Heart left ventricle (tissue), 16 donors: ENCODE measurements around the gene SIGLEC15. TPM values are rescaled to one million over a fixed set of nuclear protein-coding genes. Genes with fewer than 3 reads are reported as not detected.
A peak's percentile ranks its signal among the peaks of the same experiment; 100 is the strongest.

Experiments used
- ATAC-seq, 4 donors: fragments of 200-7000 bp; cut with Tn5 transposase; one replicate each; pipeline ENCODE4 v1.9.1; 2020 to 2022; ENCODE audit warnings: moderate library complexity in 4 of 4, mild to moderate bottlenecking in 3 of 4, moderate number of reproducible peaks in 1 of 4
- DNase-seq, 5 donors: peaks; one replicate each; pipeline ENCODE4 v3.0.0-alpha.2; 2020
- H3K27ac ChIP-seq, 12 donors: fragments of 200-600 bp; sonication (generic) in 4 of 12; one replicate each; pipeline versions ENCODE4 v1.5.0 to v1.8.0; 2016 to 2022; ENCODE audit warnings: mild to moderate bottlenecking in 2 of 12
- H3K27me3 ChIP-seq, 9 donors: fragments of 200-600 bp; sonication (generic) in 2 of 9; one replicate each; pipeline versions ENCODE4 v1.5.1 to v1.8.0; 2016 to 2022; ENCODE audit warnings: mild to moderate bottlenecking in 3 of 9
- H3K36me3 ChIP-seq, 9 donors: fragments of 200-600 bp; sonication (generic) in 2 of 9; one replicate each; pipeline versions ENCODE4 v1.5.0 to v1.8.0; 2018 to 2022; ENCODE audit warnings: mild to moderate bottlenecking in 2 of 9
- H3K4me1 ChIP-seq, 12 donors: fragments of 200-600 bp; sonication (generic) in 4 of 12; one replicate each; pipeline versions ENCODE4 v1.5.0 to v1.8.0; 2016 to 2022; ENCODE audit warnings: mild to moderate bottlenecking in 3 of 12
- H3K4me3 ChIP-seq, 12 donors: fragments of 200-600 bp; sonication (generic) in 4 of 12; one replicate each; pipeline versions ENCODE4 v1.5.0 to v1.8.0; 2017 to 2022; ENCODE audit warnings: mild to moderate bottlenecking in 9 of 12, moderate library complexity in 4 of 12
- H3K9me3 ChIP-seq, 12 donors: fragments of 200-600 bp; sonication (generic) in 4 of 12; one replicate each; pipeline versions ENCODE4 v1.5.0 to v1.8.0; 2016 to 2022; ENCODE audit warnings: mild to moderate bottlenecking in 1 of 12
- CTCF ChIP-seq, 12 donors: fragments of 200-600 bp; sonication (generic) in 4 of 12; IDR thresholded peaks; one replicate each; pipeline versions ENCODE4 v1.5.0 to v1.8.0; 2018 to 2022; ENCODE audit warnings: antibody characterized with exemption in 12 of 12, mild to moderate bottlenecking in 5 of 12
- POLR2A ChIP-seq, 2 donors: fragments of 450-650 bp; IDR thresholded peaks; one replicate each; pipeline ENCODE4 v1.6.1; 2017; ENCODE audit warnings: antibody characterized with exemption in 2 of 2, mild to moderate bottlenecking in 2 of 2, moderate library complexity in 2 of 2
- WGBS, 4 donors: extraction: QIAGEN DNeasy Blood & Tissue Kit in 2 of 4; methylation state at CpG; one replicate each; pipeline versions ENCODE4 v1.1.5 to v1.1.7; 2013 to 2018; 5-methylcytosine and 5-hydroxymethylcytosine counted together
- intact Hi-C, 10 donors: fragments of 100-400 bp; cut with DNase I; formaldehyde crosslinking; loops; one replicate each; pipeline versions ENCODE4 v1.11.1 to v1.14.2; 2022
- long read RNA-seq, 3 donors: library from polyadenylated mRNA; unstranded; transcript quantifications; one replicate each; pipeline ENCODE4 v2.0.0, GENCODE V29; 2020 to 2021
- polyA plus RNA-seq, 2 donors: library from polyadenylated mRNA; stranded (reverse); fragments of 200-250 nt; gene quantifications; one replicate each; pipeline ENCODE4 v1.2.3, GENCODE V29; 2013
- total RNA-seq, 9 donors: library from RNA; depleted of rRNA in 2 of 9; stranded (reverse); fragments of >200 nt in 2 of 9; fragmentation: NEBNext Ultra II Directional in 3 of 9; extraction: Animal tissue kit (Norgen Biotek cat#: 25700) in 3 of 9; gene quantifications; one replicate each; pipeline versions ENCODE4 v1.1.0 to v1.2.4, GENCODE V29; 2016 to 2023
- donor health status: ischemic (EF 13 %, LVEDD 7.1; RV severe dilation, severe dysfunction).
- donor health status: healthy with polysubstance abuse.
- donor health status: DM: no; HTN: yes; CAD: no.
- donor health status: DM: no; HTN: no; CAD: no.
- donor health status: ischemic (EF 25% LVEDD 6.9; RV normal size, moderate dysfunction).
- donor health status: ischemic (EF 25% LVEDD 5.7; RV mildly dilated, moderate dysfunction).
- donor health status: healthy.
- donor health status: DM: yes; HTN: yes; CAD: no.
- donor health status: ischemic (EF 35%, LVEDD 5.7; RV mildly dilated, moderate dysfunction).
- donor health status: nonischemic (EF 11% LVEDD 7.7; RV severe dilation, severe dysfunction).
- donor health status: DM: yes; HTN: yes; CAD: no.
- donor health status: PGD.
- donor health status: ischemic (EF 29% LVEDD 5.4; RV normal size, mild dysfunction).
- donor health status: nonischemic (EF 23%, LVEDD 6.1; RV moderate dilation, normal function).

The SIGLEC15 gene
- total RNA-seq (under 1 TPM in 6 of 9 donors, not detected in 3; 0.08 to 0.77 (median 0.49) TPM), polyA plus RNA-seq (under 1 TPM in 1 of 2 donors, not detected in 1; 0.10 TPM)
- long read RNA-seq, donor 1 = 0 reads
- long read RNA-seq, donor 2 = 0 reads
- long read RNA-seq, donor 3 = 0 reads

- Histone ChIP-seq H3K4me1 (peaks cover 0 to 32% (median 7%) of the 10 kb centered on the region in 12 donors), H3K27me3 (no peaks in the 10 kb centered on the region), H3K4me3 (no peak within 1 kb of the TSS), H3K9me3 (peaks cover 0 to 6% (median 0%) of the 10 kb centered on the region in 12 donors), H3K36me3 (no peaks in the 10 kb centered on the region), H3K27ac (no peak within 1 kb of the TSS)
- 52 to 67% (median 58%) methylated on average over 10 to 12 of the region's 12 CpGs for WGBS, 4 donors
- DNase-seq = no peak
- intact Hi-C loops = no loop called here
- peak in 1 of 4 donors; percentile 25 for ATAC-seq
- TF ChIP-seq POLR2A (IDR thresholded peaks at IDR 0.05) (no peak), CTCF (IDR thresholded peaks at IDR 0.05) (no peak)
Measured at GRCh38 chr18:45825258-45826044, at the start of gene SIGLEC15. TSS of gene SIGLEC15 (plus strand) at chr18:45825675. CDS start at chr18:45825729, 54 bp downstream.

GRCh38 chr18:45775743-45776142, 49.7 kb upstream of the SIGLEC15 start:
- DNase-seq (no peak), ATAC-seq (peak in 1 of 4 donors; percentile 9)
- Histone ChIP-seq H3K9me3 (no peaks in the 10 kb centered on the region), H3K36me3 (no peaks in the 10 kb centered on the region), H3K4me1 (peaks cover 0 to 20% (median 8%) of the 10 kb centered on the region in 12 donors), H3K4me3 (peak overlapping the region; percentile 40 to 90 (median 70)), H3K27ac (peak overlapping the region; percentile 54 to 89 (median 74)), H3K27me3 (peaks cover 0 to 6% (median 0%) of the 10 kb centered on the region in 9 donors)
- TF ChIP-seq POLR2A (IDR thresholded peaks at IDR 0.05) = no peak
- no peak for TF ChIP-seq CTCF (IDR thresholded peaks at IDR 0.05)
- WGBS, 4 donors = 40 to 54% (median 52%) methylated on average over 8 of the region's 8 CpGs
- intact Hi-C loops = loop anchor here in 4 of 10 donors (5.0 to 10.0 kb wide), 4 partner anchors 33 to 59 kb away; partner anchors contain the start of gene SLC14A1 (in 1 of the 4)

- intact Hi-C loops = loop anchor here in 4 of 10 donors (5.0 to 10.0 kb wide), 4 partner anchors 35 to 57 kb away; partner anchors contain the start of gene SLC14A1 (in 1 of the 4)
- no peak overlapping the region for H3K27ac ChIP-seq
- peaks cover 0 to 23% (median 8%) of the 10 kb centered on the region in 12 donors for H3K4me1 ChIP-seq
- 77 to 86% (median 81%) methylated on average over 1 of the region's 1 CpG for WGBS, 4 donors
- H3K36me3 ChIP-seq = no peaks in the 10 kb centered on the region
- ATAC-seq = no peak
- no peak overlapping the region for H3K4me3 ChIP-seq
- no peak for DNase-seq
- H3K9me3 ChIP-seq = no peaks in the 10 kb centered on the region
- TF ChIP-seq POLR2A (IDR thresholded peaks at IDR 0.05) (no peak), CTCF (IDR thresholded peaks at IDR 0.05) (no peak)
- peaks cover 0 to 6% (median 0%) of the 10 kb centered on the region in 9 donors for H3K27me3 ChIP-seq
Measured at GRCh38 chr18:45777393-45777792, 48.1 kb upstream of the SIGLEC15 start.

GRCh38 chr18:45780568-45780967, 44.9 kb upstream of the SIGLEC15 start:
- WGBS, 4 donors = 35 to 61% (median 49%) methylated on average over 2 of the region's 2 CpGs

More at GRCh38 chr18:45780568-45780967, 44.9 kb upstream of the SIGLEC15 start:
- intact Hi-C loops = loop anchor here in 1 of 10 donors (5.0 kb wide), 1 partner anchor 58 kb away; the partner anchor contains the start of gene SLC14A1
- ATAC-seq (peak in 1 of 4 donors; percentile 39), DNase-seq (no peak)
- no peaks in the 10 kb centered on the region for H3K9me3 ChIP-seq
- TF ChIP-seq POLR2A (IDR thresholded peaks at IDR 0.05) (no peak), CTCF (IDR thresholded peaks at IDR 0.05) (no peak)
- H3K27ac ChIP-seq = peak overlapping the region in 1 of 12 donors; percentile 13
- no peaks in the 10 kb centered on the region for H3K27me3 ChIP-seq
- H3K4me3 ChIP-seq = no peak overlapping the region
- no peaks in the 10 kb centered on the region for H3K36me3 ChIP-seq
- H3K4me1 ChIP-seq = peaks cover 0 to 15% (median 6%) of the 10 kb centered on the region in 12 donors
